HG02870 (cell line): ENCODE data around the gene ZNF764.
"Not testable (repeated sequence)": the region's sequence is repeated elsewhere in the genome, so short reads cannot be mapped to it uniquely, and the experiment has no call there.

Source experiments
- ATAC-seq: cut with Tn5 transposase; IDR thresholded peaks from one replicate; pipeline ENCODE4 v1.9.1; 2021; ENCODE audit warnings: mild to moderate bottlenecking, moderate library complexity; ENCODE audit not compliant: unreplicated experiment

The ZNF764 gene

GRCh38 chr16:30528799-30529457 lies 29.2 kb downstream of the ZNF764 start:
- ATAC-seq, result no peak

GRCh38 chr16:30527635-30528178 lies 30.5 kb downstream of the ZNF764 start:
- peak; percentile 10 for ATAC-seq

GRCh38 chr16:30526823-30527634 lies 31.1 kb downstream of the ZNF764 start:
- peak; percentile 76 for ATAC-seq

DNA sequence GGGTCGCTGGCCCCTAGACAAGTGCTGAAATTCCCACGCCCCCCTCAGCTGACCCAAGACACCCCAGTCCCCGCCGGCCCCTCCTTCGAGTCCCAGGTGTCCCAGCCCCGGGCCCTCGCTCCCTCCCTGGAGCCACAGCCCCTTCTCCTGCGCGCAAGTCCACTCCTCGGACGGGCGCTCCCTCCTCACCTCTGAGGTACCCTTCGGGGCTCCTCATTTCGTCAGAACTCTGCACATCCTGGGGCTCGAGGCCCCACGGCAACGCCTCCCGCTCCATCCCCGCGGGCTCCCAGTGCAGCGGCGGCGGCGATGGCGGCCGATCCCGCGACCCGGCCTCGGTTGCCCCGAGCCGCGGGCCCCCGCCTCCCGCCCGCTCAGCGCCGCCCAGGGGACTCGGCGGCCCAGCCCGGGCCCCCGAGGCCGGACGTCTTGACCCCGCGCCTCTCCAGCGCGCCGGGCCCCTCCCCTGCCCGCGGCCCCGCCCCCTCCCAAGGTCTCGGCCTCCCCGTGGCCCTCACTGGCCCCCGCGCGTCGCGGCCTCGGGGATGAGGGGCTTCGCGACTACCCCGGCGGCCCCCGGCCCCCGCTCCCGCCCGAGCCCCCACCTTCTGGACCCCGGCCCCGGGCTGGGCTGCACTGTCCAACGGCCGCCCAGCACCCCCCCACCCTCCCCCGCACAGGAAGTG lies 31.9 kb downstream of the ZNF764 start, which contains the start of gene ZNF768:
Gene ZNF768, minus strand, starts transcription at position 430 of the 686 bp plus-strand sequence. Its CDS starts 153 bp downstream, at position 277.
- peak; percentile 22 for ATAC-seq

- ATAC-seq, result no peak
Measured at GRCh38 chr16:30525844-30526136, 32.4 kb downstream of the ZNF764 start.

DNA sequence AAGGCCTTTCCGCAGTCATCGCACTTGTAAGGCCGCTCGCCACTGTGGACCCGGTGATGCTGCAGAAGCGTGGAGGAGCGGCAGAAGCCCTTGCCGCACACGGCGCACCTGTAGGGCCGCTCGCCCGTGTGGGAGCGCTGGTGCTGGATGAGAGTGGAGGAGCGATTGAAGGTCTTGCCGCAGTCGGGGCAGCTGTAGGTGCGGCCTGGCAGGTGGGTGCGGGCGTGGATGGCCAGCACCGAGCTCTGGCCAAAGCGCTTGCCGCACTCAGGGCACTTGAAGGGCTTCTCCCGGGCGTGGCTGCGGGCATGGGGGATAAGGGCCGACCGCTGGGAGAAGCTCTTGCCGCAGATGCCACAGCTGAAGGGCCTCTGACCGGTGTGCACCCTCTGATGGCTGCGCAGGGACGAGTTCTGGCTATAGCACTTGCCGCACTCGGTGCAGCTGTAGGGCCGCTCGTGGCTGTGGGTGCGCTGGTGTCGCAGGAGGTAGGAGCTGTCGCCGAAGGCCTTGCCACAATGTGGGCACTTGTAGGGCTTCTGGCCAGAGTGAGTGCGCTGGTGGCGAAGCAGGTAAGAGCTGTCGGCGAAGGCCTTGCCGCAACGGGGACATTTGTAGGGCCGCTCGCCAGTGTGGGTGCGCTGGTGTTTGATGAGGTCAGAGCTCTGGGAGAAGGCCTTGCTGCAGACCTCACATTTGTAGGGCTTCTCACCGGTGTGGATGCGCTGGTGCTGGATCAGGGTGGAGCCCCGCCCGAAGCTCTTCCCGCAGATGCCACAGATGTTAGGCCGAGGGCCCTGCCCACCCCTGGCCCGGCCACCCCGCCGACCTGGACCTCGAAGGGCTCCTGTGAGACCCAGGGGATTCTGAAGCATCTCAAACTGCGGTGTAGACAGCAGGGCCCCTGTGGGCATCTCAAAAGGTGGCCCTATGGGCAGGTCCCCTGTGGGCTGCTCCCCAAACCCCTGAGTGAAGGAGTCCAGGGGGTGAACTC lies 33.3 kb downstream of the ZNF764 start:
- ATAC-seq, result no peak

- ATAC-seq, result no peak
Measured at GRCh38 chr16:30523768-30524574, 34.2 kb downstream of the ZNF764 start.

DNA sequence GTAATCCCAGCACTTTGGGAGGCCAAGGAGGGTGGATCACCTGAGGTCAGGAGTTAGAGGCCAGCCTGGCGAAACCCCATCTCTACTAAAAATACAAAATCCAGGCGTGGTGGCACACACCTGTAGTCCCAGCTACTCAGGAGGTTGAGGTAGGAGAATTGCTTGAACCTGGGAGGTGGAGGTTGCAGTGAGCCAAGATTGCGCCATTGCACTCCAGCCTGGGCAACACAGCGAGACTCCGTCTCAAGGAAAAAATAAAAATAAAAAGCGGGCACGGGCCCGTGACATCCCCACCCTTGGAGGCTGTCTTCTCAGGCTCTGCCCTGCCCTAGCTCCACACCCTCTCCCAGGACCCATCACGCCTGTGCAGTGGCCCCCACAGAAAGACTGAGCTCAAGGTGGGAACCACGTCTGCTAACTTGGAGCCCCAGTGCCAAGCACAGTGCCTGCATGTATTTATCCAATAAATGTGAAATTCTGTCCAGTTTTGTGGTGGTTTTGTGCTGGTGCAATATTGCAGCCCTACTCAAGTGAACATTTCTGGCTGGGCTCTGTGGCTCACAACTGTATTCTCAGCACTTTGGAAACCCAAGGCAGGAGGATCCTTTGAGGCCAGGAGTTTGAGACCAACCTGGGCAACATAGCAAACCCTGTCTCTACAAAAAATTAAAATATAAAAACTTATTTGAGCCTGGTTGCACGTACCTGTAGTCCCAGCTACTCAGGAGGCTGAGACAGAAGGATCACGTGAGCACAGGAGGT lies 35.3 kb downstream of the ZNF764 start:
- not testable (repeated sequence) for ATAC-seq

DNA sequence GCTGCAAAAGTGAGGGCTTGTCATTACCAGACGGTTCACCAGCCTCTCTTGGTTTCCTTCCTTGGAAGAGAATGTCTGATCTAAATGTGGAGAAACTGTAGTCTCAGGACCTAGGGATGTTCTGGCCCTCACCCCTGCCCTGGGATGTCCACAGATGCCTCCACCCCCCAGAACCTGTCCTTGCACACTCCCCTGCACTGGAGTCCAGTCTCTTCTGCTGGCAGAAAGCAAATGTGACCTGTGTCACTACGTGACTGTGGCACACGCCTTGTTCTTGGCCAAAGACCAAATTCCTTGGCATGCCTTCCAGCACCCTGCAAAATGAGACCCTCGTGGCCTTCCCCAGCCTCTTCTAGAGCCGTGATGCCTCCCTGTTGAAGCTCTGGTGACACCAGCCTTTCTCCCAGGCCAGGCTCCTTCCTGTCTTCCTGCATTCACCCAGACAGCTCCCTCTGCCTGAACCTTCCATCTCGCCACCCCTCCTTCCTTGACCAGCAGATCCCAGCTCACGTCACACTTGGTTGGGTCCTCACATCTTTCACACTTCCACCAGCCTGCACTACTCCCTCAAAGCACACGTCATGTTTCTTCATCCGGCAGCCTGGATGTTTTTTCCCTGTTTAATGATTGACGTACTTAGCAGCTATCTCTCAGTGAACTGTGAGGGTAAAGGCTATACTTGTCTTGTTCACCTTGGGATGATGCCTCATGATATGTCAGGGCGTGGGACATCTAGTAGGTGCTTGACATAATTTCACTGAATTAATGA lies 36.1 kb downstream of the ZNF764 start:
- ATAC-seq, result no peak

DNA sequence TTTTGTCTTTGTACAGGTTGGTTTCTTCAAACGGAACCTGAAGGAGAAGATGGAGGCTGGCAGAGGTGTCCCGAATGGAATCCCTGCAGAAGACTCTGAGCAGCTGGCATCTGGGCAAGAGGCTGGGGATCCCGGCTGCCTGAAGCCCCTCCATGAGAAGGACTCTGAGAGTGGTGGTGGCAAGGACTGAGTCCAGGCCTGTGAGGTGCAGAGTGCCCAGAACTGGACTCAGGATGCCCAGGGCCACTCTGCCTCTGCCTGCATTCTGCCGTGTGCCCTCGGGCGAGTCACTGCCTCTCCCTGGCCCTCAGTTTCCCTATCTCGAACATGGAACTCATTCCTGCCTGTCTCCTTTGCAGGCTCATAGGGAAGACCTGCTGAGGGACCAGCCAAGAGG lies 36.7 kb downstream of the ZNF764 start:
- no peak for ATAC-seq

GRCh38 chr16:30519120-30520049 lies 38.8 kb downstream of the ZNF764 start:
- no peak for ATAC-seq

DNA sequence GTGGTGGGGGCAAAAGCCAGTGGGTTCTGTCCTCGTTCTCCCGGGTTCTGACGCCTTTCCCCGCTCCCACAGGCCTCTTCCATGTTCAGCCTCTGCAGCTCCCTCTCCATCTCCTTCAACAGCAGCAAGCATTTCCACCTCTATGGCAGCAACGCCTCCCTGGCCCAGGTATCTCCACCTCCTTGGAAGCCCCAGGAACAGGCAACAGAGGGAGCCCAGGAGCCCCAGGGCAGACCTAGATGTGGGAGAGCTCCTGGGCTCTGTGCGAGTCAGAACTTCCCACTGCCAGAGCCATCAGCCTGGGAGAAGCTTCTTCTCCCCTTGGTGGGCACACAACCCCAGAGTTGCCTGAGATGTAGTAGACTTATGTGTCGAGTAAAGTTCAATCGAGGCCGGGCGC lies 39.6 kb downstream of the ZNF764 start:
- no peak for ATAC-seq

GRCh38 chr16:30515275-30515674 lies 42.9 kb downstream of the ZNF764 start:
- ATAC-seq, result no peak

GRCh38 chr16:30511509-30511908 lies 46.7 kb downstream of the ZNF764 start:
- no peak for ATAC-seq

- ATAC-seq, result no peak
Measured at GRCh38 chr16:30510376-30510938, 47.7 kb downstream of the ZNF764 start.

DNA sequence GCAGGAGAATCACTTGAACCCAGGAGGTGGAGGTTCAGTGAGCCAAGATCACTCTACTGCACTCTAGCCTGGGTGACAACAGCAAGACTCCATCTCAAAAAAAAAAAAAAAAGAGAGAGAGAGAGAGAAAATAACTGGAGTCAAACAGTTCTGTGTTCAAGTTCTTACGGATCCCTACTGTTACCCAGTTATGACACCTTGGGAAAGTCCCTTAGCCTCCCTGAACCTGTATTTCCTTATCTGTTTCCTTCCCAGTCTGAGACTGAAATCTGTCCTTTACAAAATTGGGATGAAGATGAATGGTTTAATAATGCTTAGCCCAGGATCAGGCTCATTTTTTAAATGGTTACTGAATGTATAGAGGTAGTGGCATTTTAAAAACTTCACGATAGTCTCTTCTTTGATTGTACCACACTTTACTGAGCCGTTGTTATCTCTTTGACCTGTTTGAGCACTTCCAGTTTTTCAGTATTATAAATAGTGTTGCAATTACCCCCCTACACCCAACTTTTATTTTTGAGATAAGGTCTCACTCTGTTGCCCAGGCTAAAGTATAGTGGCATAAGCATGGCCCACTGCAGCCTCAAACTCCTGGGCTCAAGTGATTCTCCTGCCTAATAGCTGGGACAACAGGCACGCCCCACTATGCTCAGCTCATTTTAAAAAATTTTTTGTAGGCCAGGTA lies 49.0 kb downstream of the ZNF764 start:
- ATAC-seq, result no peak
